ENCODE data around the gene DPY19L2. TPM values are rescaled to one million over a fixed set of nuclear protein-coding genes. Genes with fewer than 3 reads are reported as not detected.
"Not testable (repeated sequence)": the region's sequence is repeated elsewhere in the genome, so short reads cannot be mapped to it uniquely, and the experiment has no call there.

DPY19L2 gene
- total and polyA plus RNA-seq, 12 donors: 10.7 to 171 (median 47.4) TPM

DNA sequence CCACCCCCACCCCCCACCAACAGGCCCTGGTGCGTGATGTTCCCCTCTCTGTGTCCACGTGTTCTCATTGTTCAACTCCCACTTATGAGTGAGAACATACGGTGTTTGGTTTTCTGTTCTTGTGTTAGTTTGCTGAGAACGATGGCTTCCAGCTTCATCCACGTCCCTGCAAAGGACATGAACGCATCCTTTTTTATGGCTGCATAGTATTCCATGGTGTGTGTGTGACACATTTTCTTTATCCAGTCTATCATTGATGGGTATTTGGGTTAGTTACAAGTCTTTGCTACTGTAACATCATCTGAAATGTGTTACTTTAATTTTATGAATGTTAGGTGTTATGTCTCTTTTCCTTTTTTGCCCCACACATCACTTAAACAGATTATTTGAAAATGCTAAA lies 109.8 kb downstream of the DPY19L2 start:
- H3K9me3 ChIP-seq; H3K36me3 ChIP-seq; ATAC-seq; H3K27ac ChIP-seq; H3K27me3 ChIP-seq; H3K4me1 ChIP-seq; intact Hi-C loops (cut with DNase I); H3K4me3 ChIP-seq; DNase-seq: not testable (repeated sequence)
- WGBS, 2 donors: 83 to 96% methylated on average over 6 of the region's 6 CpGs

DNA sequence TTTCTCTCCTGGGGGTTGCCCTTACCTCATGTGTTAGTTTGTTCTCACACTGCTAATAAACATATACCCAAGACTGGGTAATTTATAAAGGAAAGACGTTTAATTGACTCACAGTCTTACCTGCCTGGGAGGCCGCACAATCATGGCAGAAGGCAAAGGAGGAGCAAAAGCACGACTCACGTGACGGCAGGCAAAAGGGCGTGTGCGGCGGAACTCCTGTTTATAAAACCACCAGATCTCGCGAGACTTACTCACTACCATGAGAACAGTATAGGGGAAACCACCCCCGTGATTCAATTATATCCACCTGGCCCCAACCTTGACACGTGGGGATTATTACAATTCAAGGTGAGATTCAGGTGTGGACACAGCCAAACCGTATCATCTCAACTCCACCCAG lies 116.9 kb downstream of the DPY19L2 start:
- H3K27me3 ChIP-seq; ATAC-seq; H3K9me3 ChIP-seq; H3K4me1 ChIP-seq; H3K4me3 ChIP-seq; H3K36me3 ChIP-seq; intact Hi-C loops (cut with DNase I); H3K27ac ChIP-seq; DNase-seq: not testable (repeated sequence)
- 84 to 90% methylated on average over 12 to 13 of the region's 13 CpGs for WGBS, 2 donors

- H3K36me3 ChIP-seq; intact Hi-C loops (cut with DNase I); H3K4me3 ChIP-seq; H3K4me1 ChIP-seq; H3K9me3 ChIP-seq; H3K27me3 ChIP-seq: not testable (repeated sequence)
- peak in 5 of 8 donors; percentile 42 to 87 (median 55) for ATAC-seq
- peak overlapping the region in 2 of 10 donors; percentile 35 to 52 for H3K27ac ChIP-seq
- 15 to 23% methylated on average over 2 of the region's 2 CpGs for WGBS, 2 donors
- DNase-seq: peak in 1 of 2 donors; percentile 9
These were observed 119.3 kb downstream of the DPY19L2 start for GRCh38 chr12:63549034-63549433.

DNA sequence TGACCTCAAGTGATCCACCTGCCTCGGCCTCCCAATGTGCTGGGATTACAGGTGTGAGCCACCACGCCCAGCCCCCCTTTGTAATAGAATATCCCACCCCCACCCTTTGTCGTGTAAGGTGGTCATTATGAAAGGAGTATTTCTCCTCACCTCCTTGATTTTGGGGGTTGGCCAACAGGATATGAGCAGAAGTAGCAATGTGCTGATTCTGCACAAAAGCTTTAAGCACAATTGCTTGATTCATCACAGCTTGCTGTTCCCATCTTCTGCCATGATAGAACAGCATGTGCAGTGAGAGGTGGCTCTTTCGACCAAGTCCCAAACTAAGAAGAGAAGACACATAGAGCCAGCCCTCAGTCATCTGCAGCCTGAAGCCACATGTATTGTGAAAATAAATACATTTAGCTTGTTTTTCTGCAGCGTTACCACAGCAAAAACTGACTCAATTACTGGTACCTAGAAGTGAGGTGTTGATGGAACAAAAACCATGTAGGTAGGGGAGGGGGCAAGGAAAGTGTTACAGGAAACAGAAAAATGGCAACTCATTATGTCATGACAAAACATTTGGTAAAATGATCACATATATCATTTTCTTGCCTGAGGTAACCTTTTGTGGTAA lies 122.9 kb downstream of the DPY19L2 start:
- H3K36me3 ChIP-seq: not testable (repeated sequence)
- 58 to 70% methylated on average over 2 to 3 of the region's 5 CpGs for WGBS, 2 donors

DNA sequence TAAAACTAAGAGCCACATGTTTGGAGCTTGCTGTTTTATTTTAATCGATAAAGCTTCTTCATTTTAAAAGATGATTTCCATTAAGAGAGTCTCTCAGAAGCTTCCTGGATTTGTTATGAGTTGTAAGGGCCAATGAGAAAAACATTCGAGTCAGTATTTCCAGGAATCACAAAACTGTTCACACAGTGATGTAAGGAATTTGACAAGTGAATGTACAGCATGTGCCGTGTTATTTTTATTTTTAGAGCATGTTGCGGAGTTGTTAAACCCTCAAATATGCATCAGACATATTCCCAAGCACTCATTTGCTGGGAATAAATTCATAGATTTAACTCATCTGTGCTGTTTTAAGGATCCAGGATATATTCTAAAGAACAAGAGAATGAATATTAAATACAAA lies 129.6 kb downstream of the DPY19L2 start:
- H3K4me3 ChIP-seq; H3K9me3 ChIP-seq; H3K36me3 ChIP-seq; DNase-seq; H3K27me3 ChIP-seq; intact Hi-C loops (cut with DNase I); H3K4me1 ChIP-seq: not testable (repeated sequence)
- H3K27ac ChIP-seq: peak overlapping the region in 3 of 10 donors; percentile 2 to 59 (median 34)
- peak in 4 of 8 donors; percentile 53 to 87 (median 58) for ATAC-seq
- WGBS, 2 donors: 33 to 43% methylated on average over 3 to 4 of the region's 4 CpGs

More for the DNA sequence above, 122.9 kb downstream of the DPY19L2 start:
- H3K4me3 ChIP-seq; H3K27me3 ChIP-seq; H3K27ac ChIP-seq; ATAC-seq; H3K4me1 ChIP-seq; H3K9me3 ChIP-seq; DNase-seq; intact Hi-C loops (cut with DNase I): not testable (repeated sequence)

DNA sequence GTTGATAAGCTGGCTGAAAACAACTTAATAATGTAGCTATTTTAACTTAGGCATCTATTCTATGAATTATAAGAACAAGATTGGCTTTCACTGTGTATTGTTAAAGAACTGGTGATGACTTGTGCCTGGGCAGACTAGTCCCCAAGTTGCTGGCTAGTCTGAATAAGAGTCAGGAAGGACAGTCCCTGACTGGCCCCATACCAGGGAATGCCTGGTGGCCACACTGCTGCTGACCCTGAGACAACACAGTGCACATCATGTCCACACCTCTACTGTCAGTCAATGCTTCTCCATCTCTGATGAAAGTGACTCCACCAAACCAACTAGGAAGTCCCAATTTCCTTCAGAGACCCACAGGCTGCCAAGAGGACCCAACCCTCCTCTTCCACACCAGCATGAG lies 130.5 kb downstream of the DPY19L2 start:
- peak overlapping the region in 2 of 10 donors; percentile 2 to 59 for H3K27ac ChIP-seq
- H3K9me3 ChIP-seq; DNase-seq; H3K4me1 ChIP-seq; intact Hi-C loops (cut with DNase I); H3K4me3 ChIP-seq; H3K36me3 ChIP-seq; H3K27me3 ChIP-seq: not testable (repeated sequence)
- peak in 5 of 8 donors; percentile 55 to 82 (median 70) for ATAC-seq

- ATAC-seq; H3K36me3 ChIP-seq; intact Hi-C loops (cut with DNase I); H3K27me3 ChIP-seq; H3K4me1 ChIP-seq; DNase-seq; H3K4me3 ChIP-seq; H3K27ac ChIP-seq: not testable (repeated sequence)
- peaks cover 0 to 15% (median 0%) of the 10 kb centered on the region in 11 donors for H3K9me3 ChIP-seq
- WGBS, 2 donors: 81 to 92% methylated on average over 7 of the region's 7 CpGs
These were observed 138.7 kb downstream of the DPY19L2 start for GRCh38 chr12:63529641-63530040.

DNA sequence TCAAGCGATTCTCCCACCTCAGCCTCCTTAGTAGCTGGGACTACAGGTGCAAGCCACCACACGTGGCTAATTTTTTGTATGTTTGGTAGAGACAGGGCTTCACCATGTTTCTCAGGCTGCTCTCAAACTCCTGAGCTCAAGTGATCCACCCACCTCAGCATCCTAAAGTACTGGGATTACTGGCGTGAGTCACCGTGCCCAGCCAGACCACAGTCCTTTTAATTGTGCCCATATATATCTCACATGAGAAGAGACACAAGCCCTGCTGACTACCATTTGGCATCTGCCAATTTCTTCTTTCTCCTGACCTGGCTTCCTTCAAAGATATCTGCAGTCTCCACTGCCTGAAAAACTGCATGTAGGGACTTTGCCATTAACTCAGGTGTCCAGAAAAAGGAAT lies 142.5 kb downstream of the DPY19L2 start:
- intact Hi-C loops (cut with DNase I): no loop called here

More for the DNA sequence above, 142.5 kb downstream of the DPY19L2 start:
- DNase-seq (no peak), ATAC-seq (no peak)
- no peak overlapping the region for H3K4me3 ChIP-seq
- TF ChIP-seq, protein P1, sequence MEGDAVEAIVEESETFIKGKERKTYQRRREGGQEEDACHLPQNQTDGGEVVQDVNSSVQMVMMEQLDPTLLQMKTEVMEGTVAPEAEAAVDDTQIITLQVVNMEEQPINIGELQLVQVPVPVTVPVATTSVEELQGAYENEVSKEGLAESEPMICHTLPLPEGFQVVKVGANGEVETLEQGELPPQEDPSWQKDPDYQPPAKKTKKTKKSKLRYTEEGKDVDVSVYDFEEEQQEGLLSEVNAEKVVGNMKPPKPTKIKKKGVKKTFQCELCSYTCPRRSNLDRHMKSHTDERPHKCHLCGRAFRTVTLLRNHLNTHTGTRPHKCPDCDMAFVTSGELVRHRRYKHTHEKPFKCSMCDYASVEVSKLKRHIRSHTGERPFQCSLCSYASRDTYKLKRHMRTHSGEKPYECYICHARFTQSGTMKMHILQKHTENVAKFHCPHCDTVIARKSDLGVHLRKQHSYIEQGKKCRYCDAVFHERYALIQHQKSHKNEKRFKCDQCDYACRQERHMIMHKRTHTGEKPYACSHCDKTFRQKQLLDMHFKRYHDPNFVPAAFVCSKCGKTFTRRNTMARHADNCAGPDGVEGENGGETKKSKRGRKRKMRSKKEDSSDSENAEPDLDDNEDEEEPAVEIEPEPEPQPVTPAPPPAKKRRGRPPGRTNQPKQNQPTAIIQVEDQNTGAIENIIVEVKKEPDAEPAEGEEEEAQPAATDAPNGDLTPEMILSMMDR (IDR thresholded peaks at IDR 0.05): no peak
- no peaks in the 10 kb centered on the region for H3K36me3 ChIP-seq
- H3K4me1 ChIP-seq: no peaks in the 10 kb centered on the region
- peaks cover 0 to 15% (median 0%) of the 10 kb centered on the region in 11 donors for H3K9me3 ChIP-seq
- H3K27me3 ChIP-seq: no peaks in the 10 kb centered on the region
- 81 to 92% methylated on average over 4 of the region's 4 CpGs for WGBS, 2 donors
- no peak overlapping the region for H3K27ac ChIP-seq

Measured in heart right ventricle (tissue), 16 donors.